LNCaP clone FGC (cell line): ENCODE measurements around the gene GLB1L3.

Experiments used
- DNase-seq: peaks from one replicate; pipeline ENCODE4 v3.0.0-alpha.2; 2011; ENCODE audit warnings: low read depth
- H3K4me3 ChIP-seq: 2 replicates; pipeline ENCODE4 v1.5.1; 2011; ENCODE audit warnings: mild to moderate bottlenecking, low read depth, low read length, control low read depth
- TF ChIP-seq, protein P1 (sequence below): IDR thresholded peaks from 2 replicates; pipeline ENCODE4 v1.5.1; 2012; ENCODE audit warnings: mild to moderate bottlenecking; ENCODE audit not compliant: control insufficient read depth, insufficient read depth; ENCODE audit errors: extremely low read depth

Gene GLB1L3

DNA sequence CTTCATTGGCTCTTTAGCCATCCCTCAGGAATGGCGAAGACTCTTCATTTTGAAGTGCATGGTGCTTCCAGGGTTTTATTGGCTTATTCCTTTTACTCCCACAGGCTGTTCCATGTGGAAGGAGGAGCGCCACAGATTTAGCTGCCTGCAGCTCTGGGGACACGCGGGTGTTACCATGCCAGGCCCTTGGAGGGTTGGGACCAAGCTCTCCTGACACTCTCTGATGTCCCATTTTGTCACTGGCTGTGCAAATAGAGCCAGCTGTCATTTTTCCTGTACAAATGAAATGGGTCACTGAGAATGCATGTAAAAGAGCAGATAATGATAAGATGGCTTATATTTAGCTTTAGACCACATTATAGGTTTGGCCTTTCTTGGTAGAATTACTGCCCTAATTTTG, 32.3 kb upstream of the GLB1L3 start:
- no peak for DNase-seq
- TF ChIP-seq, protein P1, sequence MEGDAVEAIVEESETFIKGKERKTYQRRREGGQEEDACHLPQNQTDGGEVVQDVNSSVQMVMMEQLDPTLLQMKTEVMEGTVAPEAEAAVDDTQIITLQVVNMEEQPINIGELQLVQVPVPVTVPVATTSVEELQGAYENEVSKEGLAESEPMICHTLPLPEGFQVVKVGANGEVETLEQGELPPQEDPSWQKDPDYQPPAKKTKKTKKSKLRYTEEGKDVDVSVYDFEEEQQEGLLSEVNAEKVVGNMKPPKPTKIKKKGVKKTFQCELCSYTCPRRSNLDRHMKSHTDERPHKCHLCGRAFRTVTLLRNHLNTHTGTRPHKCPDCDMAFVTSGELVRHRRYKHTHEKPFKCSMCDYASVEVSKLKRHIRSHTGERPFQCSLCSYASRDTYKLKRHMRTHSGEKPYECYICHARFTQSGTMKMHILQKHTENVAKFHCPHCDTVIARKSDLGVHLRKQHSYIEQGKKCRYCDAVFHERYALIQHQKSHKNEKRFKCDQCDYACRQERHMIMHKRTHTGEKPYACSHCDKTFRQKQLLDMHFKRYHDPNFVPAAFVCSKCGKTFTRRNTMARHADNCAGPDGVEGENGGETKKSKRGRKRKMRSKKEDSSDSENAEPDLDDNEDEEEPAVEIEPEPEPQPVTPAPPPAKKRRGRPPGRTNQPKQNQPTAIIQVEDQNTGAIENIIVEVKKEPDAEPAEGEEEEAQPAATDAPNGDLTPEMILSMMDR, result no peak
- H3K4me3 ChIP-seq, result no peak overlapping the region

GRCh38 chr11:134244593-134244992, 31.6 kb upstream of the GLB1L3 start:
- no peak overlapping the region for H3K4me3 ChIP-seq
- DNase-seq, result no peak
- TF ChIP-seq, protein P1, result peak; percentile 43

- TF ChIP-seq, protein P1, result no peak
- H3K4me3 ChIP-seq, result no peak overlapping the region
- DNase-seq, result no peak
Measured at GRCh38 chr11:134245434-134245833, 30.7 kb upstream of the GLB1L3 start.

DNA sequence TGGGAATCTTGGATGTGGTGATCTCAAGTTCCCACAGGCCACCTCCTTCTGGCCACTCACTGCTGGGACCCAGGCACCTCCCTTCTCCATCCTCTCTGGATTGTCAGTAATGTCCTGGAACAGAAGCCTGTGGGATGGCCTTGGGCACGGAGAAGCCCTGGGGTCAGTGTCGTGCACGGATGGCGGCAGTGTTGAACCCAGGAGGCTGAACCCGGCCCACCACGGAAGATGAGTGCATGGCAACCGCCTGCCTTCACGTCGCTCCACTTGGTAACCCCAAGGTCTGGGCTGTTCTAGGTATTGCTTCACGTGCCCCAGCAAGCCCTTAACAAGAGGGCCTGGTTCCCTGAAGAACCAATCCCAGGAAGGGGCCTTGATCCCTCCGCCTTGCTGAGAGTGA, 30.1 kb upstream of the GLB1L3 start:
- H3K4me3 ChIP-seq, result no peak overlapping the region
- TF ChIP-seq, protein P1, result no peak
- no peak for DNase-seq

- TF ChIP-seq, protein P1, result no peak
- H3K4me3 ChIP-seq, result no peak overlapping the region
- no peak for DNase-seq
Measured at GRCh38 chr11:134246678-134247077, 29.5 kb upstream of the GLB1L3 start.

- H3K4me3 ChIP-seq, result no peak overlapping the region
- TF ChIP-seq, protein P1, result no peak
- DNase-seq, result no peak
Measured at GRCh38 chr11:134248910-134249480, 27.2 kb upstream of the GLB1L3 start.

DNA sequence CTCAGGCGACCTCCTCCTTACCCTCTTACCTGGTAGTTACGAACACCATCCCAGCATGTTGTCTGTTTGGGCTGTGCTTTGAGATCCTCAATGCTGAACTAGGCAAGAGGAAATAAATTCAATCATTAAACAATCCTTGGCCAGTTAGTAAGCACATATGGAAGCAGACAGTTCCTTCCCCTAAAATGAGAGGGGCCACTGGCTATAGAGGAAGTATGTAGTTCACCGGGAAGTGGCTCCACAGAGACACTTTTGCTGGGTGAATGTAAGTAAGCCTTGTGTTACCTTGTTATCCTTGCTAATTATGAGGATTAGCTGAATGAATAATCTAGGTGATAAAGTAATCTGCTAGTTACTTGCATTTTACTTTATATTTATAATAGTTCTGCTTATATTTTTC, 25.9 kb upstream of the GLB1L3 start:
- no peak for DNase-seq
- TF ChIP-seq, protein P1, result no peak
- H3K4me3 ChIP-seq, result no peak overlapping the region
